SK-N-SH (cell line): ENCODE measurements around the gene FKBP5.

Experiments
- CHD2 ChIP-seq: fragments of 150-350 bp; IDR thresholded peaks from 2 replicates; pipeline ENCODE4 v1.6.1; 2018; ENCODE audit warnings: low read length; ENCODE audit not compliant: partially characterized antibody
- CTCF ChIP-seq: fragments of 200-600 bp; sonication (generic); IDR thresholded peaks from 2 replicates; pipeline ENCODE4 v1.6.1; 2017; ENCODE audit warnings: antibody characterized with exemption, mild to moderate bottlenecking, moderate library complexity
- EP300 ChIP-seq, 2 experiments: IDR thresholded peaks; 2 replicates each; pipeline versions ENCODE4 v1.4.0 to v1.6.1; 2012; ENCODE audit warnings: borderline replicate concordance in 1 of 2, low read depth in 1 of 2, low read length in 1 of 2
- FOXM1 ChIP-seq: IDR thresholded peaks from 2 replicates; pipeline ENCODE4 v1.4.0; 2012; ENCODE audit warnings: low read depth, mild to moderate bottlenecking
- JUND ChIP-seq: IDR thresholded peaks from 2 replicates; pipeline ENCODE4 v1.4.0; 2012
- MEF2A ChIP-seq: IDR thresholded peaks from 2 replicates; pipeline ENCODE4 v1.4.0; 2012; ENCODE audit warnings: low read depth, borderline replicate concordance
- MXI1 ChIP-seq: IDR thresholded peaks from 2 replicates; pipeline ENCODE4 v1.6.1; 2012; ENCODE audit warnings: mild to moderate bottlenecking, low read depth, low read length, improper control_type of control experiment
- NRF1 ChIP-seq: IDR thresholded peaks from 2 replicates; pipeline ENCODE4 v1.6.1; 2012; ENCODE audit warnings: low read depth, mild to moderate bottlenecking, low read length
- POLR2AphosphoS5 ChIP-seq: IDR thresholded peaks from 2 replicates; pipeline ENCODE4 v1.6.1; 2012; ENCODE audit warnings: low read depth, low read length
- RCOR1 ChIP-seq: fragments of 150-350 bp; IDR thresholded peaks from 2 replicates; pipeline ENCODE4 v1.6.1; 2017; ENCODE audit warnings: antibody characterized with exemption, low read length
- REST ChIP-seq: IDR thresholded peaks from 2 replicates; pipeline ENCODE4 v1.6.1; 2012; ENCODE audit warnings: mild to moderate bottlenecking, low read depth, low read length, moderate library complexity
- TAF1 ChIP-seq: IDR thresholded peaks from 2 replicates; pipeline ENCODE4 v1.6.1; 2012; ENCODE audit warnings: low read depth, mild to moderate bottlenecking, low read length, moderate library complexity, borderline replicate concordance
- USF2 ChIP-seq: fragments of 150-350 bp; IDR thresholded peaks from 2 replicates; pipeline ENCODE4 v1.6.1; 2017; ENCODE audit warnings: antibody characterized with exemption, low read length, low read depth, borderline replicate concordance
- YY1 ChIP-seq: IDR thresholded peaks from 2 replicates; pipeline ENCODE4 v1.4.0; 2012; ENCODE audit warnings: low read depth, mild to moderate bottlenecking

- TF ChIP-seq FOXM1: no peak
- TF ChIP-seq JUND: no peak
- no peak for TF ChIP-seq TAF1
- no peak for TF ChIP-seq CTCF
- no peak for TF ChIP-seq MEF2A
- no peak for TF ChIP-seq NRF1
- TF ChIP-seq POLR2AphosphoS5: no peak
- TF ChIP-seq RCOR1: no peak
- TF ChIP-seq REST: no peak
- TF ChIP-seq YY1: no peak
- TF ChIP-seq USF2: no peak
- TF ChIP-seq MXI1: no peak
- no peak for TF ChIP-seq CHD2
- TF ChIP-seq EP300 (IDR thresholded peaks at IDR 0.05; ENCODE audit: borderline replicate concordance in 1 of 2, low read depth in 1 of 2, low read length in 1 of 2): no peak
Observed at GRCh38 chr6:35590622-35591066, 98.1 kb downstream of the FKBP5 start.
